ENCODE results near the gene TSHZ2. TPM values are rescaled to one million over a fixed set of nuclear protein-coding genes. Genes with fewer than 3 reads are reported as not detected.

The TSHZ2 gene
- total RNA-seq, 1 donor from 2014 or later = 51.9 TPM

- Histone ChIP-seq H3K4me1 (no peaks in the 10 kb centered on the region), H3K36me3 (no peaks in the 10 kb centered on the region), H3K27ac (no peak overlapping the region), H3K4me3 (no peak overlapping the region), H3K9me3 (no peaks in the 10 kb centered on the region), H3K27me3 (no peaks in the 10 kb centered on the region)
- no peak for DNase-seq (ENCODE audit: low spot score in 2 of 2)
- TF ChIP-seq CTCF (IDR thresholded peaks at IDR 0.05) = no peak
- intact Hi-C loops (cut with DNase I) = no loop called here
These were observed 98.7 kb downstream of the TSHZ2 start for GRCh38 chr20:53070706-53071392.

- Histone ChIP-seq H3K4me1 (no peaks in the 10 kb centered on the region), H3K4me3 (no peak overlapping the region), H3K27ac (no peak overlapping the region), H3K27me3 (no peaks in the 10 kb centered on the region), H3K9me3 (no peaks in the 10 kb centered on the region), H3K36me3 (no peaks in the 10 kb centered on the region)
- intact Hi-C loops (cut with DNase I) = no loop called here
- DNase-seq (ENCODE audit: low spot score in 2 of 2) = no peak
- no peak for TF ChIP-seq CTCF (IDR thresholded peaks at IDR 0.05)
These were observed 99.7 kb downstream of the TSHZ2 start for GRCh38 chr20:53071833-53072232.

- Histone ChIP-seq H3K4me1 (no peaks in the 10 kb centered on the region), H3K27me3 (no peaks in the 10 kb centered on the region), H3K27ac (no peak overlapping the region), H3K4me3 (no peak overlapping the region), H3K36me3 (no peaks in the 10 kb centered on the region), H3K9me3 (no peaks in the 10 kb centered on the region)
- no peak for TF ChIP-seq CTCF (IDR thresholded peaks at IDR 0.05)
- no peak for DNase-seq (ENCODE audit: low spot score in 2 of 2)
- intact Hi-C loops (cut with DNase I) = no loop called here
These were observed 100.9 kb downstream of the TSHZ2 start for GRCh38 chr20:53072923-53073579.

GRCh38 chr20:53073636-53074415 is 101.7 kb downstream of the TSHZ2 start:
- Histone ChIP-seq H3K36me3 (no peaks in the 10 kb centered on the region), H3K4me1 (no peaks in the 10 kb centered on the region), H3K27me3 (no peaks in the 10 kb centered on the region), H3K27ac (no peak overlapping the region), H3K4me3 (no peak overlapping the region), H3K9me3 (no peaks in the 10 kb centered on the region)
- no peak for DNase-seq (ENCODE audit: low spot score in 2 of 2)
- TF ChIP-seq CTCF (IDR thresholded peaks at IDR 0.05) = no peak
- intact Hi-C loops (cut with DNase I) = no loop called here

- Histone ChIP-seq H3K9me3 (no peaks in the 10 kb centered on the region), H3K4me3 (no peak overlapping the region), H3K27ac (no peak overlapping the region), H3K27me3 (no peaks in the 10 kb centered on the region), H3K36me3 (no peaks in the 10 kb centered on the region), H3K4me1 (no peaks in the 10 kb centered on the region)
- intact Hi-C loops (cut with DNase I) = no loop called here
- TF ChIP-seq CTCF (IDR thresholded peaks at IDR 0.05) = no peak
- DNase-seq (ENCODE audit: low spot score in 2 of 2) = no peak
These were observed 102.7 kb downstream of the TSHZ2 start for GRCh38 chr20:53074811-53075314.

Measured in ascending aorta (tissue), 2 donors.